ENCODE measurements around the gene PBX1. TPM values are rescaled to one million over a fixed set of nuclear protein-coding genes. Genes with fewer than 3 reads are reported as not detected.

The PBX1 gene
- total RNA-seq, 6 donors from 2014 or later, result 17.8 to 59.6 (median 38.3) TPM

GRCh38 chr1:164630626-164631396 is 71.8 kb downstream of the PBX1 start:
- Histone ChIP-seq H3K27ac (no peak overlapping the region), H3K4me1 (peaks cover 0 to 13% (median 0%) of the 10 kb centered on the region in 4 donors), H3K36me3 (no peaks in the 10 kb centered on the region), H3K9me3 (no peaks in the 10 kb centered on the region), H3K27me3 (no peaks in the 10 kb centered on the region), H3K4me3 (no peak overlapping the region)
- no peak for TF ChIP-seq POLR2AphosphoS5 (IDR thresholded peaks at IDR 0.05)
- no peak for TF ChIP-seq CTCF (IDR thresholded peaks at IDR 0.05)
- no peak for TF ChIP-seq POLR2A (IDR thresholded peaks at IDR 0.05)
- TF ChIP-seq EP300 (IDR thresholded peaks at IDR 0.05), result no peak
- WGBS, 2 donors, result 33 to 52% methylated on average over 3 of the region's 3 CpGs
- ATAC-seq (ENCODE audit: low FRiP score in 2 of 2) (no peak), DNase-seq (no peak)

DNA sequence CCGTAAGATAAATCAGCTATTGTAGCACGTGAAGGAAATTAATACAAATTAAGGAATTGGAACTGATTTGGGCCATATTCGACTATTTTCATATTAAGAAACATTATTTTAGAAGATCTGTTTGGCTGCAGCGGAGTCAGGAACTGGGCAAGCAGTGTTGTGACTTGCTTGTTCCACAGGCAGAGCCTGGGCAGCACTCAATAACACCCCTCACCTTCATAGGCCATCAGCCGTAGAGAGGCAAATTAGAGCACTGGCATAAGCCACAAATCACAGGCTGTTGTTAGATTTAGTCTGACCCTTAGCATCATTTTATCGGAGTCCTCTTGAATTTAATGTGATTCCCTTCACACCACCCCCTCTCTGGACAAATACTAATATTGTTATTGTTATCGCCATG is 72.8 kb downstream of the PBX1 start:
- H3K27me3 ChIP-seq, result no peaks in the 10 kb centered on the region
- TF ChIP-seq POLR2AphosphoS5 (IDR thresholded peaks at IDR 0.05), result no peak
- no peak for TF ChIP-seq CTCF (IDR thresholded peaks at IDR 0.05)
- TF ChIP-seq EP300 (IDR thresholded peaks at IDR 0.05), result no peak
- no peak for TF ChIP-seq POLR2A (IDR thresholded peaks at IDR 0.05)
- 77 to 81% methylated on average over 7 of the region's 7 CpGs for WGBS, 2 donors
- ATAC-seq (ENCODE audit: low FRiP score in 2 of 2), result no peak
- H3K27ac ChIP-seq, result no peak overlapping the region
- H3K4me1 ChIP-seq, result peaks cover 0 to 13% (median 2%) of the 10 kb centered on the region in 4 donors
- no peaks in the 10 kb centered on the region for H3K36me3 ChIP-seq
- H3K4me3 ChIP-seq, result no peak overlapping the region
- H3K9me3 ChIP-seq, result no peaks in the 10 kb centered on the region
- no peak for DNase-seq

DNA sequence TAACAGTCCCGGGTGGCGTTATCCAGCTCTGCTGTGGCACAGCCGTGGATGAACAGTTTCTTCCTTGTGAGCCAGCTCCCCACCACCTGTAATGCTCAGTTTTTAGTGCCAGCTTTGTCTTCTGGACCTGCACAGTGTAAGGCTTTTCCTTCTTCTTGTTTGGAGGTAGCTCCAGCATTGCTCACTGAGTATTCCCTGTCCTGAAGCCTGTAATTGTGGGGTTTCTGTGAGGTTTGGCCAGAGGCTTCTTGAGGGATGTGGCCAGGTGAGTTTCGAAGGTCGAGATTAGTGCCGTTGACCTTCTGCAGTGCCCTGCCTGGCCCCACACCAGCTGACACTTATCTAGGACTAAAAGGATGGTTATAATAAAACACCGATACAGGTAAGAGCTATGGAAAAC is 75.0 kb downstream of the PBX1 start:
- no peak overlapping the region for H3K4me3 ChIP-seq
- DNase-seq (no peak), ATAC-seq (ENCODE audit: low FRiP score in 2 of 2) (no peak)
- H3K9me3 ChIP-seq, result no peaks in the 10 kb centered on the region
- H3K27ac ChIP-seq, result peak overlapping the region in 1 of 4 donors; percentile 39
- H3K4me1 ChIP-seq, result peaks cover 0 to 18% (median 8%) of the 10 kb centered on the region in 4 donors
- no peak for TF ChIP-seq CTCF (IDR thresholded peaks at IDR 0.05)
- no peak for TF ChIP-seq POLR2A (IDR thresholded peaks at IDR 0.05)
- no peak for TF ChIP-seq POLR2AphosphoS5 (IDR thresholded peaks at IDR 0.05)
- no peaks in the 10 kb centered on the region for H3K27me3 ChIP-seq
- H3K36me3 ChIP-seq, result no peaks in the 10 kb centered on the region
- WGBS, 2 donors, result 59 to 71% methylated on average over 7 of the region's 7 CpGs

GRCh38 chr1:164635059-164635802 is 76.2 kb downstream of the PBX1 start:
- no peak overlapping the region for H3K27ac ChIP-seq
- H3K4me1 ChIP-seq, result peaks cover 0 to 17% (median 8%) of the 10 kb centered on the region in 4 donors
- no peaks in the 10 kb centered on the region for H3K36me3 ChIP-seq
- peak in 1 of 2 donors; percentile 50 for DNase-seq
- H3K9me3 ChIP-seq, result no peaks in the 10 kb centered on the region
- no peak overlapping the region for H3K4me3 ChIP-seq
- H3K27me3 ChIP-seq, result no peaks in the 10 kb centered on the region
- TF ChIP-seq POLR2AphosphoS5 (IDR thresholded peaks at IDR 0.05) (no peak), EP300 (IDR thresholded peaks at IDR 0.05) (no peak), CTCF (IDR thresholded peaks at IDR 0.05) (no peak), POLR2A (IDR thresholded peaks at IDR 0.05) (no peak)
- 83 to 91% methylated on average over 14 to 22 of the region's 22 CpGs for WGBS, 2 donors
- no peak for ATAC-seq (ENCODE audit: low FRiP score in 2 of 2)
